Right lobe of liver (tissue), 6 donors: ENCODE measurements around the gene KIRREL2. TPM values are rescaled to one million over a fixed set of nuclear protein-coding genes. Genes with fewer than 3 reads are reported as not detected.

Source experiments
- ATAC-seq, 4 donors: fragments of 200-7000 bp; cut with Tn5 transposase; one replicate each; pipeline ENCODE4 v1.9.1; 2020; ENCODE audit warnings: mild to moderate bottlenecking in 4 of 4, moderate library complexity in 4 of 4
- DNase-seq, 3 donors: peaks; one replicate each; pipeline ENCODE4 v3.0.0-alpha.2; 2020
- H3K27ac ChIP-seq, 3 donors: fragments of 200-600 bp; one replicate each; pipeline ENCODE4 v1.8.0; 2022
- H3K27me3 ChIP-seq, 2 donors: fragments of 200-600 bp; one replicate each; pipeline ENCODE4 v1.8.0; 2022
- H3K36me3 ChIP-seq, 4 donors: fragments of 200-600 bp; sonication (generic) in 1 of 4; one replicate each; pipeline versions ENCODE4 v1.5.1 to v1.8.0; 2017 to 2022; ENCODE audit warnings: control low read depth in 1 of 4
- H3K4me1 ChIP-seq, 4 donors: fragments of 200-600 bp; sonication (generic) in 1 of 4; one replicate each; pipeline versions ENCODE4 v1.5.1 to v1.8.0; 2017 to 2022; ENCODE audit warnings: control low read depth in 1 of 4
- H3K4me3 ChIP-seq, 3 donors: fragments of 200-600 bp; one replicate each; pipeline ENCODE4 v1.8.0; 2022
- H3K9me3 ChIP-seq, 4 donors: fragments of 200-600 bp; sonication (generic) in 1 of 4; one replicate each; pipeline versions ENCODE4 v1.5.1 to v1.8.0; 2017 to 2022; ENCODE audit warnings: control low read depth in 1 of 4
- POLR2A ChIP-seq: fragments of 450-650 bp; IDR thresholded peaks from one replicate; pipeline ENCODE4 v1.6.1; 2017; ENCODE audit warnings: antibody characterized with exemption, mild to moderate bottlenecking
- WGBS: methylation state at CpG from one replicate; pipeline ENCODE4 v1.1.6; 2018; ENCODE audit warnings: low coverage, low lambda C conversion rate; ENCODE audit not compliant: insufficient coverage; ENCODE audit errors: missing lambda C conversion rate; 5-methylcytosine and 5-hydroxymethylcytosine counted together
- intact Hi-C, 2 donors: fragments of 100-400 bp; cut with DNase I; formaldehyde crosslinking; loops; one replicate each; pipeline versions ENCODE4 v1.11.2 to v1.14.1; 2022
- total RNA-seq, 6 experiments: library from RNA; depleted of rRNA in 2 of 6; stranded (reverse); fragments of >200 nt in 2 of 6; fragmentation: NEBNext Ultra II Directional in 3 of 6; extraction: Animal tissue kit (Norgen Biotek cat#: 25700) in 3 of 6; gene quantifications; one replicate each; pipeline versions ENCODE4 v1.1.0 to v1.2.4, GENCODE V29; 2016 to 2023
- TF ChIP-seq, protein P1 (sequence below), 4 donors: fragments of 200-600 bp in 3 of 4; fragments of 450-650 bp in 1 of 4; IDR thresholded peaks; one replicate each; pipeline versions ENCODE4 v1.5.1 to v1.8.0; 2016 to 2022; ENCODE audit warnings: antibody characterized with exemption in 4 of 4, mild to moderate bottlenecking in 2 of 4
- donor health status: DM: no; HTN: yes; CAD: no.
- donor health status: DM: no; HTN: no; CAD: no.
- donor health status: DM: no; HTN: no; CAD: no.
- donor health status: DM: no; HTN: yes; CAD: no.
- donor health status: DM: no; HTN: yes; CAD: no.

The KIRREL2 gene
- total RNA-seq, 6 experiments from 2014 or later = not detected

DNA sequence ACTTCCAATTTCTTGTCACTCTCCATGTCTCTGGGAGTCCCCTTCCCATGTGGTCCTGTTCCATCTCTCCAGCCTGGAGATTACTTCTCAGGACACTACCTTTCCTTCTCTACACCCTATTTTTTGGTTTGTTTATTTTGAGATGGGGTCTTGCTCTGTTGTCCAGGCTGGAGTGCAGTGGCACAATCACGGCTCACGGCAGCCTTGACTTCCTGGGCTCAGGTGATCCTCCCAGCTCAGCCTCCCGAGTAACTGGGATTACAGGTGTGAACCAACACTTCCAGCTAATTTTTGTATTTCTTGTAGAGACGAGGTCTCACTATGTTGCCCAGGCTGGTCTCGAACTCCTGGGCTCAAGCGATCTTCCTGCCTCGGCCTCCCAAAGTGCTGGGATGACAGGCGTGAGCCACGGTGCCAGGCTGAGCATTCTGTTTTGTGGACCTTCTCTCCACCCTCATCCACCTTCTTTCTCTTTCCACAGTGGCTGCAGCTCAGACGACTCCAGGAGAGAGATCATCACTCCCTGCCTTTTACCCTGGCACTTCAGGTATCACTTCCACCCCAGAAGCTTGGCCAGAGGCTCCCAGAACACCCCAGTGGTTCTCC lies 46.3 kb downstream of the KIRREL2 start:
- Histone ChIP-seq H3K4me3 (peak overlapping the region in 2 of 3 donors; percentile 16), H3K4me1 (peaks cover 0 to 10% (median 0%) of the 10 kb centered on the region in 4 donors)

DNA sequence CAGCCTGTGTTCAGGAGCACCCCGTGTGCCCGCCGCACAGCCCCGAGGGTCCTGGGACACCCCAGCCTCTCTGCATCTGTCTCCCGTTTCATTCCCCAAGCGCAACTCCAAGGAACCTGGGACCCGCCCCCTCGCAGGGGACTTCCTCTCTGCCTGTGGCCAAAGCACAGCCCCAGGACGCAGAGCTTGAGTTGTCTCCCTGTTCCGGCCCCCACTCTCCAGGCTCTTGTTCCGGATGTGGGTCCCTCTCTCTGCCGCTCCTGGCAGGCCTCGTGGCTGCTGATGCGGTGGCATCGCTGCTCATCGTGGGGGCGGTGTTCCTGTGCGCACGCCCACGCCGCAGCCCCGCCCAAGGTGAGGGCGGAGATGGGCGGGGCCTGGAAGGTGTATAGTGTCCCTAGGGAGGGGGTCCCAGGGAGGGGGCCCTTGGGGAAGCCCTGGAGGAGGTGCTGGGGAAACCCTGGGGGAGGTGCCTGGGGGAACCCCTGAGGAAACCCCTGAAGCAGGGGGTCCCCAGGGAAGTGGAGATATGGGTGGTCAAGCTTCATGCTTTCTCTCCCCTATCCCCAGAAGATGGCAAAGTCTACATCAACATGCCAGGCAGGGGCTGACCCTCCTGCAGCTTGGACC lies 47.0 kb downstream of the KIRREL2 start:
- peaks cover 0 to 10% (median 0%) of the 10 kb centered on the region in 4 donors for H3K4me1 ChIP-seq
- peak; percentile 73 to 87 (median 82) for DNase-seq

More for the DNA sequence above, 46.3 kb downstream of the KIRREL2 start:
- intact Hi-C loops = no loop called here
- no peak for ATAC-seq
- TF ChIP-seq, protein P1, sequence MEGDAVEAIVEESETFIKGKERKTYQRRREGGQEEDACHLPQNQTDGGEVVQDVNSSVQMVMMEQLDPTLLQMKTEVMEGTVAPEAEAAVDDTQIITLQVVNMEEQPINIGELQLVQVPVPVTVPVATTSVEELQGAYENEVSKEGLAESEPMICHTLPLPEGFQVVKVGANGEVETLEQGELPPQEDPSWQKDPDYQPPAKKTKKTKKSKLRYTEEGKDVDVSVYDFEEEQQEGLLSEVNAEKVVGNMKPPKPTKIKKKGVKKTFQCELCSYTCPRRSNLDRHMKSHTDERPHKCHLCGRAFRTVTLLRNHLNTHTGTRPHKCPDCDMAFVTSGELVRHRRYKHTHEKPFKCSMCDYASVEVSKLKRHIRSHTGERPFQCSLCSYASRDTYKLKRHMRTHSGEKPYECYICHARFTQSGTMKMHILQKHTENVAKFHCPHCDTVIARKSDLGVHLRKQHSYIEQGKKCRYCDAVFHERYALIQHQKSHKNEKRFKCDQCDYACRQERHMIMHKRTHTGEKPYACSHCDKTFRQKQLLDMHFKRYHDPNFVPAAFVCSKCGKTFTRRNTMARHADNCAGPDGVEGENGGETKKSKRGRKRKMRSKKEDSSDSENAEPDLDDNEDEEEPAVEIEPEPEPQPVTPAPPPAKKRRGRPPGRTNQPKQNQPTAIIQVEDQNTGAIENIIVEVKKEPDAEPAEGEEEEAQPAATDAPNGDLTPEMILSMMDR (IDR thresholded peaks at IDR 0.05) = no peak
- TF ChIP-seq POLR2A = no peak
- Histone ChIP-seq H3K27ac (peak overlapping the region; percentile 53 to 90 (median 66)), H3K27me3 (no peaks in the 10 kb centered on the region), H3K9me3 (no peaks in the 10 kb centered on the region), H3K36me3 (no peaks in the 10 kb centered on the region)
- 45% methylated on average over 10 of the region's 10 CpGs for WGBS
- DNase-seq = no peak

DNA sequence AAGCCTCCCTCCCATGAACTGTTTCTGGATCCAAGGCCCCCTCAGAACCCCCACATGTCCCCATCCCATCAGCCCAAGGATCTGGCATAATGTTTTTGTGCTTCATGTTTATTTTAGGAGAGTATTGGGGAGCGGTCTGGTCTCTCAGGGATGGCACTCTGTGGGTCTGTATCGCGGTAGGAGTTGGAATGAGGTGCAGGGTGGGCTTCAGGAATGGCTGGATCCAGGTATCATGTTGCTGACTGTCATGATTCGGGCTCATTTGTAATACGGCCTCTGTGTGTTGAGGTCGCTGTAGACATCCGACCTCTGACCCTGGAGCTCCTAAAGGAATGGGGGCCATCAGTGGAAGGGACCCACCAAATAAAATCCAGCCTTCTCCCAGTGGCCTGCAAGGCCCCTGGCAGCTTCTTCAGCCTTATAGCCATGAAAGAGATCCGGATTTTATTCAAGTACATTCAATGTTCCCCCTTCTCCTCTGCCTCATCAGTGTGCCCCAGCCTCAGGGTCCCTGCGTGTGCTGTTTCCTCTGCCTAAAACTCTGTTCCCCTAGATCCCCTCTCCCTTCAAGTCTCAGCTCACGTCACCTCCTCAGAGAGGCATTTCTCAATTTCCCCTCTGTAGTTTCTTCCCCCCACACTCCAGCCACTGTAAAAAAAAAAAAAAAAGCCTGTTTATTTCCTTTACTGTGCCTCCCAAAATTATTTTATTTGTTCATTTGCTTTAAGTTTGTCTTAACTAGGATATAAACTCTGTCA lies 47.8 kb downstream of the KIRREL2 start:
- intact Hi-C loops = no loop called here
- Histone ChIP-seq H3K4me1 (peaks cover 0 to 10% (median 0%) of the 10 kb centered on the region in 4 donors), H3K27me3 (no peaks in the 10 kb centered on the region), H3K27ac (peak overlapping the region; percentile 15 to 90 (median 66)), H3K36me3 (no peaks in the 10 kb centered on the region), H3K4me3 (no peak overlapping the region), H3K9me3 (no peaks in the 10 kb centered on the region)
- ATAC-seq (no peak), DNase-seq (no peak)
- 73% methylated on average over 7 of the region's 10 CpGs for WGBS
- TF ChIP-seq, protein P1 (IDR thresholded peaks at IDR 0.05) = no peak
- no peak for TF ChIP-seq POLR2A

More for the DNA sequence above, 47.0 kb downstream of the KIRREL2 start:
- Histone ChIP-seq H3K36me3 (no peaks in the 10 kb centered on the region), H3K27me3 (no peaks in the 10 kb centered on the region), H3K9me3 (no peaks in the 10 kb centered on the region), H3K4me3 (peak overlapping the region in 2 of 3 donors; percentile 9 to 16), H3K27ac (peak overlapping the region; percentile 53 to 90 (median 66))
- peak; percentile 27 to 45 (median 34) for ATAC-seq
- 6% methylated on average over 21 of the region's 24 CpGs for WGBS
- TF ChIP-seq, protein P1 (IDR thresholded peaks at IDR 0.05) = no peak
- peak; percentile 51 for TF ChIP-seq POLR2A
- intact Hi-C loops = no loop called here

DNA sequence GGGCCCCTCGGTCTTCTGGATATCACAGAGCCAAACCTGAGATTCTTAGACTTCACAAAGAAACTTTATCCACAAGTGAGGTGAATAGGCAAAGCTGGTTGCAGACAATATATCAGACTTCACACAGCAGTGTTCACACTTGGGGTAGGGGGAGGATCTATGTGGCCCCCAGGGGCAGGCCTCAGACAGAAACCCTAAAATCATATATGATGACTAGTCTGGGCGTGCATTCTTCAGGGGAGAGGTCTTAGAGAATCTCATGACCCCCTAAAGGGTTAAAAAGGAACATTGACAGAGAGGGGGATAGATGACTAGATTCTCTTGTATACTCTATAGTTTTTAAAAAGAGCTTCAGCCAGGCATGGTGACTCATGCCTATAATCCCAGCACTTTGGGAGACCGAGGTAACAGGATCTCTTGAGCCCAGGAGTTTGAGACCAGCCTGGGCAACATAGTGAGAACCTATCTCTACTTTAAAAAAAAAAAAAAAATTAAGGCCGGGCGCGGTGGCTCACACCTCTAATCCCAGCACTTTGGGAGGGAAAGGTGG lies 48.5 kb downstream of the KIRREL2 start:
- no peaks in the 10 kb centered on the region for H3K27me3 ChIP-seq
- DNase-seq (no peak), ATAC-seq (no peak)
- H3K4me3 ChIP-seq = no peak overlapping the region
- no peaks in the 10 kb centered on the region for H3K36me3 ChIP-seq
- H3K27ac ChIP-seq = peak overlapping the region; percentile 11 to 90 (median 47)
- intact Hi-C loops = no loop called here
- 79% methylated on average over 6 of the region's 6 CpGs for WGBS
- peaks cover 0 to 10% (median 0%) of the 10 kb centered on the region in 4 donors for H3K4me1 ChIP-seq
- TF ChIP-seq POLR2A = no peak
- TF ChIP-seq, protein P1 (IDR thresholded peaks at IDR 0.05) = no peak
- no peaks in the 10 kb centered on the region for H3K9me3 ChIP-seq
